Measurements from ENCODE around the gene ILDR1.

GRCh38 chr3:121985846-121986245 is 36.2 kb downstream of the ILDR1 start:
- TF ChIP-seq CTCF (conservative IDR thresholded peaks at IDR 0.05; ENCODE audit: low read length) (no peak), EZH2phosphoT487 (IDR thresholded peaks at IDR 0.05; ENCODE audit: borderline replicate concordance, low read depth, low read length) (no peak)
